Peyer's patch (tissue), 4 donors: ENCODE data around the gene LIMS2.

Source experiments
- CTCF ChIP-seq, 6 experiments: fragments of 450-650 bp in 4 of 6; fragments of 200-600 bp in 2 of 6; sonication (generic) in 1 of 6; IDR thresholded peaks; one replicate each; pipeline ENCODE4 v1.5.1; 2017 to 2019; ENCODE audit warnings: antibody characterized with exemption in 6 of 6, mild to moderate bottlenecking in 3 of 6, moderate library complexity in 1 of 6
- POLR2A ChIP-seq, 2 donors: fragments of 450-650 bp; IDR thresholded peaks; one replicate each; pipeline ENCODE4 v1.5.1; 2017; ENCODE audit warnings: antibody characterized with exemption in 2 of 2, mild to moderate bottlenecking in 2 of 2, moderate library complexity in 2 of 2

GRCh38 chr2:127718271-127718670 is 42.9 kb upstream of the LIMS2 start:
- TF ChIP-seq CTCF (IDR thresholded peaks at IDR 0.05) (no peak), POLR2A (IDR thresholded peaks at IDR 0.05) (no peak)
